ENCODE data around the gene EPHA2.
A peak's percentile ranks its signal among the peaks of the same experiment; 100 is the strongest.

Gene EPHA2

DNA sequence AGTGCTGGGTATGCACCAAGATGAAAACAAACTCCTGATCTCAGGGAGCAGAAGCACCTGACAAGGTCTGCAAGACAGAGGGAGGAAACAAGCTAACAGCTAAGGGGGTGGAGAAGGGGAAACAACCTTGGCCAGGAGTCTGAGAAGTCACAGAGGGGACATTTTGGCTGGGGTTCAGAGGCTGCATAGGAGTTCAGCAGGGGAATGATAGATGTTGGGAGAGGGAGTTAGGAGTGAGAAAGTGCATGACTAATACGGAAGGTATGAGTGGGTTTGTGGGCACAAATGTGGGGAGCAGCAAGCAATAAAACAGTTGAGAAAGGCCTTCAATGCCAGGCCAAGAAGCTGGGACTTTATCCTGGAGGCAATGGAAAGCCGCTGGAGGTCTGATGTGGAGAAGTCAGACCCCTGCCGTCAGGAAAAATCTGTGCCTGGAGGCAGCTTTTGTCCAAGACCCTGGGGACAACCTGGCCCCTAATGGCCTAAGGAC is 16.4 kb downstream of the EPHA2 start:
- Histone ChIP-seq H3K4me3 (ENCODE audit: low read depth, low read length) (no peak overlapping the region), H3K9ac (ENCODE audit: low read length) (peak overlapping the region; percentile 0), H3K27me3 (ENCODE audit: control insufficient read depth, insufficient read depth, low read length) (no peaks in the 10 kb centered on the region), H3K9me3 (ENCODE audit: control insufficient read depth, insufficient read depth, low read depth, low read length) (no peaks in the 10 kb centered on the region), H3K36me3 (ENCODE audit: control insufficient read depth, insufficient read depth, low read length) (peaks cover 87% of the 10 kb centered on the region), H3K27ac (ENCODE audit: low read depth, low read length) (no peak overlapping the region), H3K4me1 (ENCODE audit: control insufficient read depth, insufficient read depth, low read length) (peaks cover 46% of the 10 kb centered on the region)

DNA sequence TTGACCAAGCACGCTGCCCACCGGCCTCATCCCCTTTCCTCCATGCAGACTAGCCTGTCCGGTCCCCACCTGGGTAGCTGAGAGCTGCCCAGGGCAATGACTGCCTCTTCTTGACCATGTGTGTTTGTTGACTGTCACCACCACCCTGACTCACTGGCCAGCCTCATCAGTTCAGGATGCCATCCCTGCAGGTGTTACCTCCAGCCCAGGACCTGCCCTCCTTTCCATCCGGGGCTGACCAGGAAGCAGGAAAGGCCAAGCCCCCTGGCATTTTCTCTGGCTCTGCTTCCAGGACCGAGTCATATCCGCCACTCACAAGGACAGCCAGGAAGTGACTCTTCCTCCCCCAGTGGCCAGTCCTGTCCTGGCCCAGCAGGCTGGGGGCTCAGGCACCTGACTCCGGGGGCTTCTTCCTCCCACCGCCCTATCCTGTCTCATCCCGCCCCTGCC is 17.1 kb downstream of the EPHA2 start:
- peaks cover 87% of the 10 kb centered on the region for H3K36me3 ChIP-seq (ENCODE audit: control insufficient read depth, insufficient read depth, low read length)

GRCh38 chr1:16137890-16138467 is 17.9 kb downstream of the EPHA2 start:
- Histone ChIP-seq H3K9ac (ENCODE audit: low read length) (no peak overlapping the region), H3K27ac (ENCODE audit: low read depth, low read length) (no peak overlapping the region), H3K4me3 (ENCODE audit: low read depth, low read length) (no peak overlapping the region), H3K4me1 (ENCODE audit: control insufficient read depth, insufficient read depth, low read length) (peaks cover 31% of the 10 kb centered on the region; the same call in 1 of the 2 replicates), H3K27me3 (ENCODE audit: control insufficient read depth, insufficient read depth, low read length) (no peaks in the 10 kb centered on the region), H3K36me3 (ENCODE audit: control insufficient read depth, insufficient read depth, low read length) (peaks cover 87% of the 10 kb centered on the region), H3K9me3 (ENCODE audit: control insufficient read depth, insufficient read depth, low read depth, low read length) (no peaks in the 10 kb centered on the region)

More for the DNA sequence above, 17.1 kb downstream of the EPHA2 start:
- H3K4me1 ChIP-seq (ENCODE audit: control insufficient read depth, insufficient read depth, low read length): peaks cover 38% of the 10 kb centered on the region; the same call in 1 of the 2 replicates
- no peak overlapping the region for H3K9ac ChIP-seq (ENCODE audit: low read length)
- H3K9me3 ChIP-seq (ENCODE audit: control insufficient read depth, insufficient read depth, low read depth, low read length): no peaks in the 10 kb centered on the region
- H3K27me3 ChIP-seq (ENCODE audit: control insufficient read depth, insufficient read depth, low read length): no peaks in the 10 kb centered on the region
- H3K27ac ChIP-seq (ENCODE audit: low read depth, low read length): no peak overlapping the region
- no peak overlapping the region for H3K4me3 ChIP-seq (ENCODE audit: low read depth, low read length)

DNA sequence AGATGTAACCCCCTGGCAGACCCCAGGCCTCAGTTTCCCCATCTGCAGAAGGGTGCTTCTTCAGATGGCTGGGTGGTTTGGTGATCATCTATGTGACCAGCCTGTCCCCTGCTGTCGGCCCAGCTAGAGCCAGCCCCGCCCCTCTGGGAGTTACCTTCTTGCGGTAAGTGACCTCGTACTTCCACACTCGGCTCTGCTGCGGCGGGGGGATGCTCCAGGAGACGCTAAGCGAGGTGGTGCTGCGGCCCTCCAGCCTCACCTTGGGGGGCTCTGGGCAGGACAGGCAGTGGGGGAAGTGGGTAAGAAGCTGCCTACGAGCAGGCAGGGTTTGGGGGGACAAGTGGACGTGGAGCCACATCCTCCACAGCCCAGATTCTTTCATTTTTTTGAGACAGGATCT is 20.4 kb downstream of the EPHA2 start:
- Histone ChIP-seq H3K9me3 (ENCODE audit: control insufficient read depth, insufficient read depth, low read depth, low read length) (no peaks in the 10 kb centered on the region), H3K36me3 (ENCODE audit: control insufficient read depth, insufficient read depth, low read length) (peaks cover 91% of the 10 kb centered on the region), H3K9ac (ENCODE audit: low read length) (no peak overlapping the region), H3K4me3 (ENCODE audit: low read depth, low read length) (no peak overlapping the region), H3K27ac (ENCODE audit: low read depth, low read length) (no peak overlapping the region), H3K4me1 (ENCODE audit: control insufficient read depth, insufficient read depth, low read length) (peaks cover 13% of the 10 kb centered on the region; the same call in 1 of the 2 replicates), H3K27me3 (ENCODE audit: control insufficient read depth, insufficient read depth, low read length) (no peaks in the 10 kb centered on the region)

- Histone ChIP-seq H3K4me3 (ENCODE audit: low read depth, low read length) (no peak overlapping the region), H3K27ac (ENCODE audit: low read depth, low read length) (no peak overlapping the region), H3K4me1 (ENCODE audit: control insufficient read depth, insufficient read depth, low read length) (peaks cover 8% of the 10 kb centered on the region; the same call in 1 of the 2 replicates), H3K36me3 (ENCODE audit: control insufficient read depth, insufficient read depth, low read length) (peaks cover 92% of the 10 kb centered on the region), H3K9ac (ENCODE audit: low read length) (no peak overlapping the region), H3K9me3 (ENCODE audit: control insufficient read depth, insufficient read depth, low read depth, low read length) (no peaks in the 10 kb centered on the region), H3K27me3 (ENCODE audit: control insufficient read depth, insufficient read depth, low read length) (no peaks in the 10 kb centered on the region)
Measured at GRCh38 chr1:16134906-16135305, 21.0 kb downstream of the EPHA2 start.

- Histone ChIP-seq H3K9ac (ENCODE audit: low read length) (no peak overlapping the region), H3K4me1 (ENCODE audit: control insufficient read depth, insufficient read depth, low read length) (peaks cover under 1% of the 10 kb centered on the region; the same call in 1 of the 2 replicates), H3K4me3 (ENCODE audit: low read depth, low read length) (no peak overlapping the region), H3K9me3 (ENCODE audit: control insufficient read depth, insufficient read depth, low read depth, low read length) (no peaks in the 10 kb centered on the region), H3K27me3 (ENCODE audit: control insufficient read depth, insufficient read depth, low read length) (no peaks in the 10 kb centered on the region), H3K27ac (ENCODE audit: low read depth, low read length) (no peak overlapping the region), H3K36me3 (ENCODE audit: control insufficient read depth, insufficient read depth, low read length) (peaks cover 92% of the 10 kb centered on the region)
Measured at GRCh38 chr1:16134066-16134801, 21.6 kb downstream of the EPHA2 start.

DNA sequence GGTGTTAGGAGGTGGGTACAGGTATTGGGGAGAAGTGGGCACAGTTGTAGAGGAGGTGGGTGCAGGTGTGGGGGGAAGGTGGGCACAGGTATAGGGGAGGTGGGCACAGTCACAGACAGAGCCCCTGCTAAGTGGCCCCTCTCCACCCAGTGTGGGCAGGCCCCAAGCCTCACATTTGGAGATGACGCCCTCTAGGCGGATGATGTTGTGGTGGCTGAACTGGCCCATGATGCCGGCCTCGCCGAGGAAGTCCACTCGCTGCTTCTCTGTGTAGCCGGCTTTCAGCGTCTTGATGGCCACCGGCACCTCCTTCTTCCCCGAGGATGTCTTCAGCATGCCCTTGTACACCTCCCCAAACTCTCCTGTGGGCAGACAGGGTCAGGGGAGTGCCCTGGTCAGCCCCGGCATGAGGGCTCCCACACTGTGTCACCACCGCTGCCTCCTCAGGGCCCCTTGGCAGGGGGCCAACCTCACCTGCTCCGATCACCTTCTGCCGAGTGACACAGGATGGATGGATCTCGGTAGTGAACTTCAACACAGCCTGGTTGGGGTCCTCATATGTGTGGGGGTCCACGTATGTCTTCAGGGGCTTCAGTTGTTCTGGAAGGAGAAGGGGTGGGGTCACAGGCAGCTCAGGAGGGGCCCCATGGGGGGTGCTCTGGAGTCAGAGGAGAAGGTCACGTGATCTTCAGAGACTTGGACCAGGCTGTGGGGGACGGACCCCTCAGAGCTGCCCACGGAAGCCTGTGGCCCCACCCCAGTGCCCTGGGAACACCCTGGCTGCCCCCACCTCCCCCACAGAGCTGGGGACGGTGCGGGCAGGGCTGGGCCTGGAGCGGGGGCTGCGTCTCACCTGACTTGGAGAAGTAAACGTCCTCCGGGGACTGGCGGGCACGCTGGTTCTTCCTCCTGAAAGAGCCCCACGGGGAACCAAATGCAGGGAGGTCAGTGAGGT is 22.6 kb downstream of the EPHA2 start:
- H3K4me3 ChIP-seq (ENCODE audit: low read depth, low read length): no peak overlapping the region
- H3K27ac ChIP-seq (ENCODE audit: low read depth, low read length): no peak overlapping the region
- no peaks in the 10 kb centered on the region for H3K27me3 ChIP-seq (ENCODE audit: control insufficient read depth, insufficient read depth, low read length)
- H3K9ac ChIP-seq (ENCODE audit: low read length): no peak overlapping the region
- H3K36me3 ChIP-seq (ENCODE audit: control insufficient read depth, insufficient read depth, low read length): peaks cover 92% of the 10 kb centered on the region
- no peaks in the 10 kb centered on the region for H3K9me3 ChIP-seq (ENCODE audit: control insufficient read depth, insufficient read depth, low read depth, low read length)
- H3K4me1 ChIP-seq (ENCODE audit: control insufficient read depth, insufficient read depth, low read length): no peaks in the 10 kb centered on the region; the same call in 1 of the 2 replicates

GRCh38 chr1:16132325-16132785 is 23.5 kb downstream of the EPHA2 start:
- Histone ChIP-seq H3K27ac (ENCODE audit: low read depth, low read length) (no peak overlapping the region), H3K27me3 (ENCODE audit: control insufficient read depth, insufficient read depth, low read length) (no peaks in the 10 kb centered on the region), H3K36me3 (ENCODE audit: control insufficient read depth, insufficient read depth, low read length) (peaks cover 92% of the 10 kb centered on the region), H3K9ac (ENCODE audit: low read length) (no peak overlapping the region), H3K4me3 (ENCODE audit: low read depth, low read length) (no peak overlapping the region), H3K9me3 (ENCODE audit: control insufficient read depth, insufficient read depth, low read depth, low read length) (no peaks in the 10 kb centered on the region), H3K4me1 (ENCODE audit: control insufficient read depth, insufficient read depth, low read length) (no peaks in the 10 kb centered on the region; the same call in 1 of the 2 replicates)

GRCh38 chr1:16131636-16132324 is 24.1 kb downstream of the EPHA2 start:
- Histone ChIP-seq H3K9me3 (ENCODE audit: control insufficient read depth, insufficient read depth, low read depth, low read length) (no peaks in the 10 kb centered on the region), H3K36me3 (ENCODE audit: control insufficient read depth, insufficient read depth, low read length) (peaks cover 93% of the 10 kb centered on the region), H3K9ac (ENCODE audit: low read length) (no peak overlapping the region), H3K4me3 (ENCODE audit: low read depth, low read length) (no peak overlapping the region), H3K27me3 (ENCODE audit: control insufficient read depth, insufficient read depth, low read length) (no peaks in the 10 kb centered on the region), H3K4me1 (ENCODE audit: control insufficient read depth, insufficient read depth, low read length) (no peaks in the 10 kb centered on the region; the same call in 1 of the 2 replicates), H3K27ac (ENCODE audit: low read depth, low read length) (no peak overlapping the region)

DNA sequence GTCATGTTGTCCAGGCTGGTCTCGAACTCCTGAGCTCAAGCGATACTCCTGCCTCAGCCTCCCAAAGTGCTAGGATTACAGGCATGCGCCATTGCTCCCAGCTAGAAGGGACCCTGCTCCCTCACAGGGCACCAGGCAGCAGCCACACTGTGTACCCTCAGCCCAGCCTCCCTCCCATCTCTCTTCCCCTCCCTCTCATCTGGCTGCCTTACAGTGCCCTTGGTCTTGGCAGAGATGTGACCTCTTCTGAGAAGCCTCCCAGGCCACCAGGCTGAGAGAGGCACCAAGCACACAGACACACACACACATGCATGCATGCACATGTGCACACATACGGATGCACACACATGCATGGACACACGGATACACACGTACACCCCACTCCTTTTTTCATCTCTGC is 25.0 kb downstream of the EPHA2 start:
- peaks cover 100% of the 10 kb centered on the region for H3K36me3 ChIP-seq (ENCODE audit: control insufficient read depth, insufficient read depth, low read length)
- H3K4me3 ChIP-seq (ENCODE audit: low read depth, low read length): no peak overlapping the region
- H3K27ac ChIP-seq (ENCODE audit: low read depth, low read length): no peak overlapping the region
- H3K4me1 ChIP-seq (ENCODE audit: control insufficient read depth, insufficient read depth, low read length): no peaks in the 10 kb centered on the region; the same call in 1 of the 2 replicates
- H3K9ac ChIP-seq (ENCODE audit: low read length): no peak overlapping the region
- H3K9me3 ChIP-seq (ENCODE audit: control insufficient read depth, insufficient read depth, low read depth, low read length): no peaks in the 10 kb centered on the region
- H3K27me3 ChIP-seq (ENCODE audit: control insufficient read depth, insufficient read depth, low read length): no peaks in the 10 kb centered on the region

Measured in HUES6 (cell line).